NB4 (cell line): ENCODE data around the gene THAP3.

ENCODE experiments used
- DNase-seq: peaks from one replicate; pipeline ENCODE4 v3.0.0; 2010; ENCODE audit warnings: low read depth
- H3K4me3 ChIP-seq: one replicate; pipeline ENCODE4 v1.5.1; 2011; ENCODE audit warnings: mild to moderate bottlenecking, low read depth, low read length, moderate library complexity
- CTCF ChIP-seq: IDR thresholded peaks from one replicate; pipeline ENCODE4 v1.5.1; 2012; ENCODE audit warnings: low read depth, low read length
- MAX ChIP-seq: IDR thresholded peaks from 2 replicates; pipeline ENCODE4 v1.6.1; 2011; ENCODE audit warnings: low read depth, low read length
- MYC ChIP-seq: IDR thresholded peaks from 2 replicates; pipeline ENCODE4 v1.6.1; 2011; ENCODE audit warnings: low read depth, low read length
- POLR2A ChIP-seq: IDR thresholded peaks from 2 replicates; pipeline ENCODE4 v1.6.1; 2011; ENCODE audit warnings: mild to moderate bottlenecking; ENCODE audit not compliant: insufficient read length; ENCODE audit errors: extremely low read depth

THAP3 gene

GRCh38 chr1:6593810-6594209, 30.9 kb upstream of the THAP3 start:
- no peak for TF ChIP-seq MYC
- TF ChIP-seq MAX: no peak
- TF ChIP-seq CTCF: no peak
- no peak for TF ChIP-seq POLR2A
- H3K4me3 ChIP-seq: no peak overlapping the region
- DNase-seq: no peak

GRCh38 chr1:6594977-6595740, 29.5 kb upstream of the THAP3 start:
- TF ChIP-seq CTCF: no peak
- TF ChIP-seq MYC: no peak
- no peak for TF ChIP-seq MAX
- TF ChIP-seq POLR2A: no peak
- no peak for DNase-seq
- H3K4me3 ChIP-seq: no peak overlapping the region

- no peak for TF ChIP-seq MYC
- no peak for TF ChIP-seq POLR2A
- TF ChIP-seq CTCF: no peak
- TF ChIP-seq MAX: no peak
- DNase-seq: no peak
Observed at GRCh38 chr1:6596351-6596750, 28.3 kb upstream of the THAP3 start.

GRCh38 chr1:6596886-6597776, 27.5 kb upstream of the THAP3 start:
- no peak for TF ChIP-seq POLR2A
- no peak for TF ChIP-seq MAX
- no peak for TF ChIP-seq MYC
- TF ChIP-seq CTCF: no peak
- DNase-seq: no peak
- H3K4me3 ChIP-seq: no peak overlapping the region

More at GRCh38 chr1:6596351-6596750, 28.3 kb upstream of the THAP3 start:
- no peak overlapping the region for H3K4me3 ChIP-seq

- no peak for DNase-seq
- H3K4me3 ChIP-seq: no peak overlapping the region
- TF ChIP-seq POLR2A (no peak), MAX (no peak), MYC (no peak)
Observed at GRCh38 chr1:6597777-6598131, 26.9 kb upstream of the THAP3 start.
